ENCODE data around the gene NDE1.

DNA sequence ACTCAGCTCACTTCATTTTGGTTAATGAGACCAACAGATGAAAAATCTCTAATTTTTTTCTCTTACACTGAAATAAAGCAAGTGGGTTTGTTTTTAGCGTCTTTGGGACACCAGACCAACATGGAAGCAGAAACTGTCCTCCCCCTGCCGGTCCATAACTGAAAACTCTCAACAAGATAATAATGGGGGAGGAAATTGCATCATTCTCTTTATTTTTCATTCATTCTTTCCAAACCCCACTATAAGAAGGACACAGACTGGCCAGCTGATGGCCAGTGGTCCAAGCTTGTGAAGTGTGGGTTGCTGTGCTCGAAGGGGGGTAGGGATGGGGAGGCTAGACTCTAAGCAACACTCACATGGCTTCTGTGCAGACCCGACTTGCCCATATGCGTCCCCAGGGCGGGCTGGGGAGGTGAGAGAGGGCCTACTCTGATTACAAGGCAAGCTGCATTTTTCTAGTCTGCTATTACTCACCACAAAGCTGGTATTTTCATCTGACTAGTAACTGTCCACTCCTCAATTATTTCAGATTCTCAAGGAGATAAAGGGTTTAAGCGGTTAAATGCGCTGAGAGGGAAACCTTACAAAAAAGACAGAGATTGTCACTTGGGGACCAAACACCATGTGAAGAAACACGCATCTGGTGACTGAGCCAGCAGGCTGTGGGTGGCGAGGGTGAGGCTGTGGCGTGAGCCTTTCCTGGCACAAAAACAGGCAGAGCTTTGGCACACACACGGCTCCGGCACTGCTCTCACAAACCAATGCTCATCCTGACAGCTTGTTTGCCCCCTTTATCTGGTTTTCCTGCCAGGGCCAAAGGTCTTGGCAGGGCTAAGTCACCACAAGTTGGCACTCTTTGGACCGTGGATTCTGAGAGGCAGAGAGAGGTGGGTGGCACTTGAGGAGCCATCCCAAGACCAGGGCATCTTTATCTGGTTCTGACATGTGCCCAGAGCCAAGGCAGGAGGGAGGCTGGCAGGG is 45.3 kb upstream of the NDE1 start:
- TF ChIP-seq, protein P1, sequence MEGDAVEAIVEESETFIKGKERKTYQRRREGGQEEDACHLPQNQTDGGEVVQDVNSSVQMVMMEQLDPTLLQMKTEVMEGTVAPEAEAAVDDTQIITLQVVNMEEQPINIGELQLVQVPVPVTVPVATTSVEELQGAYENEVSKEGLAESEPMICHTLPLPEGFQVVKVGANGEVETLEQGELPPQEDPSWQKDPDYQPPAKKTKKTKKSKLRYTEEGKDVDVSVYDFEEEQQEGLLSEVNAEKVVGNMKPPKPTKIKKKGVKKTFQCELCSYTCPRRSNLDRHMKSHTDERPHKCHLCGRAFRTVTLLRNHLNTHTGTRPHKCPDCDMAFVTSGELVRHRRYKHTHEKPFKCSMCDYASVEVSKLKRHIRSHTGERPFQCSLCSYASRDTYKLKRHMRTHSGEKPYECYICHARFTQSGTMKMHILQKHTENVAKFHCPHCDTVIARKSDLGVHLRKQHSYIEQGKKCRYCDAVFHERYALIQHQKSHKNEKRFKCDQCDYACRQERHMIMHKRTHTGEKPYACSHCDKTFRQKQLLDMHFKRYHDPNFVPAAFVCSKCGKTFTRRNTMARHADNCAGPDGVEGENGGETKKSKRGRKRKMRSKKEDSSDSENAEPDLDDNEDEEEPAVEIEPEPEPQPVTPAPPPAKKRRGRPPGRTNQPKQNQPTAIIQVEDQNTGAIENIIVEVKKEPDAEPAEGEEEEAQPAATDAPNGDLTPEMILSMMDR (IDR thresholded peaks at IDR 0.05; ENCODE audit: low read length): no peak
- TF ChIP-seq EZH2phosphoT487 (IDR thresholded peaks at IDR 0.05; ENCODE audit: low read length): no peak
- no peak for TF ChIP-seq EZH2 (optimal IDR thresholded peaks at IDR 0.05; ENCODE audit: low read depth, low read length)
